22Rv1 (cell line): ENCODE measurements around the gene DPYSL5.

Experiments used
- H3K27ac ChIP-seq: fragments of 450-650 bp; 2 replicates; pipeline ENCODE4 v1.5.1; 2017
- CTCF ChIP-seq: fragments of 450-650 bp; IDR thresholded peaks from 2 replicates; pipeline ENCODE4 v1.5.1; 2017; ENCODE audit warnings: mild to moderate bottlenecking
- ZFX ChIP-seq: fragments of 450-650 bp; IDR thresholded peaks from 2 replicates; pipeline ENCODE4 v1.6.1; 2017; ENCODE audit warnings: antibody characterized with exemption, borderline replicate concordance

Gene DPYSL5

GRCh38 chr2:26970928-26971627 lies 123.1 kb downstream of the DPYSL5 start:
- no peak overlapping the region for H3K27ac ChIP-seq
- no peak for TF ChIP-seq CTCF
- no peak for TF ChIP-seq ZFX

- H3K27ac ChIP-seq: no peak overlapping the region
- no peak for TF ChIP-seq ZFX
- TF ChIP-seq CTCF: no peak
Observed at GRCh38 chr2:26971911-26972786, 124.2 kb downstream of the DPYSL5 start.

GRCh38 chr2:26974352-26974751 lies 126.4 kb downstream of the DPYSL5 start:
- no peak for TF ChIP-seq CTCF
- no peak for TF ChIP-seq ZFX
- H3K27ac ChIP-seq: no peak overlapping the region

- TF ChIP-seq ZFX (no peak), CTCF (no peak)
- no peak overlapping the region for H3K27ac ChIP-seq
Observed at GRCh38 chr2:26975102-26975501, 127.2 kb downstream of the DPYSL5 start.

- TF ChIP-seq ZFX (no peak), CTCF (no peak)
- no peak overlapping the region for H3K27ac ChIP-seq
Observed at GRCh38 chr2:26975656-26976055, 127.7 kb downstream of the DPYSL5 start.

- TF ChIP-seq CTCF: no peak
- no peak for TF ChIP-seq ZFX
- H3K27ac ChIP-seq: no peak overlapping the region
Observed at GRCh38 chr2:26976237-26976636, 128.3 kb downstream of the DPYSL5 start.

GRCh38 chr2:26977012-26977411 lies 129.1 kb downstream of the DPYSL5 start:
- no peak overlapping the region for H3K27ac ChIP-seq
- TF ChIP-seq CTCF (no peak), ZFX (no peak)
